ENCODE results near the gene EPSTI1.

The EPSTI1 gene

DNA sequence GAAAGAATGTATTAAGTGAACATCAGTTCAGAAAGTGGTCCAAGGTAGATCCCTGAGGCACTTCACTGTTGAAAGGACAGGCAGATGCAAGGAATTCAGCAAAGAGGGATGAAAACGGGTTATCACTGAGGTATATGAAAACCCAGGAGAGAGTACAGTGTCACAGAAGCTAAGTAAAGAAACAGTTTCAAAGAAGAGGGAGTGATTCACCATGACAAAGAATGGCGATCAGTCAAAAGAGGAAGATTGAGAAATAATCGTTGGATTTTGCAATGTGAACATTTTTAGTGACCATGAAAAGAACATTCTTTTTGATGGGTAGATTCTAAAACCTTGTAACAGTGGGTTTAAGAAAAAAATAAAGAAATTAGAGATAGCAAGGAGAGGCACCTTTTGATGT is 99.3 kb downstream of the EPSTI1 start:
- Histone ChIP-seq H3K36me3 (ENCODE audit: insufficient read depth, low read length) (no peaks in the 10 kb centered on the region), H3K27me3 (ENCODE audit: insufficient read depth, low read length) (no peaks in the 10 kb centered on the region), H3K79me2 (ENCODE audit: insufficient read depth, low read length) (no peaks in the 10 kb centered on the region), H3K9me3 (ENCODE audit: low read length) (no peaks in the 10 kb centered on the region), H3K4me1 (ENCODE audit: insufficient read depth, low read length, severe bottlenecking) (no peaks in the 10 kb centered on the region), H3K27ac (ENCODE audit: low read depth, low read length, poor library complexity, severe bottlenecking) (no peak overlapping the region), H2AFZ (ENCODE audit: low read length) (no peak overlapping the region), H3K4me3 (ENCODE audit: low read depth, low read length, poor library complexity, severe bottlenecking) (no peak overlapping the region), H3K9me2 (ENCODE audit: low read depth, low read length) (no peaks in the 10 kb centered on the region), H3F3A (ENCODE audit: insufficient read depth, low read length) (no peaks in the 10 kb centered on the region), H4K20me1 (ENCODE audit: insufficient read depth, low read length) (no peaks in the 10 kb centered on the region), H3K9ac (ENCODE audit: low read length) (no peak overlapping the region), H3K4me2 (ENCODE audit: low read length) (no peak overlapping the region)
- TF ChIP-seq EZH2 (IDR thresholded peaks at IDR 0.05; ENCODE audit: borderline replicate concordance, low read length), result no peak
- TF ChIP-seq, protein P1, sequence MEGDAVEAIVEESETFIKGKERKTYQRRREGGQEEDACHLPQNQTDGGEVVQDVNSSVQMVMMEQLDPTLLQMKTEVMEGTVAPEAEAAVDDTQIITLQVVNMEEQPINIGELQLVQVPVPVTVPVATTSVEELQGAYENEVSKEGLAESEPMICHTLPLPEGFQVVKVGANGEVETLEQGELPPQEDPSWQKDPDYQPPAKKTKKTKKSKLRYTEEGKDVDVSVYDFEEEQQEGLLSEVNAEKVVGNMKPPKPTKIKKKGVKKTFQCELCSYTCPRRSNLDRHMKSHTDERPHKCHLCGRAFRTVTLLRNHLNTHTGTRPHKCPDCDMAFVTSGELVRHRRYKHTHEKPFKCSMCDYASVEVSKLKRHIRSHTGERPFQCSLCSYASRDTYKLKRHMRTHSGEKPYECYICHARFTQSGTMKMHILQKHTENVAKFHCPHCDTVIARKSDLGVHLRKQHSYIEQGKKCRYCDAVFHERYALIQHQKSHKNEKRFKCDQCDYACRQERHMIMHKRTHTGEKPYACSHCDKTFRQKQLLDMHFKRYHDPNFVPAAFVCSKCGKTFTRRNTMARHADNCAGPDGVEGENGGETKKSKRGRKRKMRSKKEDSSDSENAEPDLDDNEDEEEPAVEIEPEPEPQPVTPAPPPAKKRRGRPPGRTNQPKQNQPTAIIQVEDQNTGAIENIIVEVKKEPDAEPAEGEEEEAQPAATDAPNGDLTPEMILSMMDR (IDR thresholded peaks at IDR 0.05; ENCODE audit: low read length), result no peak

DNA sequence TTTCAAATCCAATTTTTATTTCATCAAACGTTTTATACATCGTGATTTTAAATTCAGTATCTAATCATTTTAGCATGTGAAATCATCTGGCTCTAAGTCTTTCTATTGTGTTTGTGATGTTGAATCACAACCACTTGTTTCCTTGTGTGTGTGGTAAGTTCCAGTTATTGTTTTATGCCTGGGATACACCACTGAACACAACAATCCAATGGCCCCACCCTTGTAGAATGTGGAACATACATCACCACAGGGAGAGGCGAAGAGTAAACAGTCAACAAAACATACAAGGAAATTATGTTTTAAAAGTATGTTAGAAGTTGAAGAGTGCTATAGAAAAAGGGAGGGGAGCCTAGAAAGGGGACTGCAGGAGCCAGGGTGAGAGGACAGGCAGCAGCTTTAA is 100.5 kb downstream of the EPSTI1 start:
- no peak overlapping the region for H3K4me2 ChIP-seq (ENCODE audit: low read length)

DNA sequence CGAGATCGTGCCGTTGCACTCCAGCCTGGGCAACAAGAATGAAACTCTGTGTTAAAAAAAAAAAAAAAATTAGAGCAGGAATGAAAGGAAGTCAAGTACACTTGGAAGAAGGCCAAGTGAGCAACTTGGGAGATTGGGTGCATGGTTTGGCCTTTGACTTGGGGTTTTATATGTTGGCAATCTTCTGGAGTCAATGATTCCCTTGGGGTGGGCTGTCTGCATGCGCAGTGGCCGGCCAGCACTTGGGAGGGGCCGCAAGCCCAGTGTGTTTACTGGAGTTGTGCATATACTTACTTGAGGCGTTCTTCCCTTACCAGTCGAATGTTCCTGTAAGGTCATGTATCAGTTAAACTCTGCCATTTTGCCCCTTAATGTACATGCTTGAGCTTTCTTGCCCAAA is 106.7 kb downstream of the EPSTI1 start:
- H3K4me2 ChIP-seq (ENCODE audit: low read length), result no peak overlapping the region
- no peaks in the 10 kb centered on the region for H3K9me2 ChIP-seq (ENCODE audit: low read depth, low read length)
- H3K4me1 ChIP-seq (ENCODE audit: insufficient read depth, low read length, severe bottlenecking), result no peaks in the 10 kb centered on the region
- H3K9ac ChIP-seq (ENCODE audit: low read length), result no peak overlapping the region
- H2AFZ ChIP-seq (ENCODE audit: low read length), result no peak overlapping the region
- no peaks in the 10 kb centered on the region for H3K27me3 ChIP-seq (ENCODE audit: insufficient read depth, low read length)
- no peak overlapping the region for H3K27ac ChIP-seq (ENCODE audit: low read depth, low read length, poor library complexity, severe bottlenecking)
- H3K9me3 ChIP-seq (ENCODE audit: low read length), result no peaks in the 10 kb centered on the region
- no peak for TF ChIP-seq EZH2 (IDR thresholded peaks at IDR 0.05; ENCODE audit: borderline replicate concordance, low read length)
- TF ChIP-seq, protein P1 (IDR thresholded peaks at IDR 0.05; ENCODE audit: low read length), result no peak
- H3K79me2 ChIP-seq (ENCODE audit: insufficient read depth, low read length), result no peaks in the 10 kb centered on the region
- H3K36me3 ChIP-seq (ENCODE audit: insufficient read depth, low read length), result no peaks in the 10 kb centered on the region
- no peak overlapping the region for H3K4me3 ChIP-seq (ENCODE audit: low read depth, low read length, poor library complexity, severe bottlenecking)
- no peaks in the 10 kb centered on the region for H3F3A ChIP-seq (ENCODE audit: insufficient read depth, low read length)
- no peaks in the 10 kb centered on the region for H4K20me1 ChIP-seq (ENCODE audit: insufficient read depth, low read length)

More for the DNA sequence above, 100.5 kb downstream of the EPSTI1 start:
- no peaks in the 10 kb centered on the region for H3F3A ChIP-seq (ENCODE audit: insufficient read depth, low read length)
- TF ChIP-seq, protein P1 (IDR thresholded peaks at IDR 0.05; ENCODE audit: low read length), result no peak
- TF ChIP-seq EZH2 (IDR thresholded peaks at IDR 0.05; ENCODE audit: borderline replicate concordance, low read length), result no peak
- no peaks in the 10 kb centered on the region for H3K9me3 ChIP-seq (ENCODE audit: low read length)
- no peaks in the 10 kb centered on the region for H3K79me2 ChIP-seq (ENCODE audit: insufficient read depth, low read length)
- H3K27ac ChIP-seq (ENCODE audit: low read depth, low read length, poor library complexity, severe bottlenecking), result no peak overlapping the region
- no peak overlapping the region for H2AFZ ChIP-seq (ENCODE audit: low read length)
- H3K27me3 ChIP-seq (ENCODE audit: insufficient read depth, low read length), result no peaks in the 10 kb centered on the region
- H4K20me1 ChIP-seq (ENCODE audit: insufficient read depth, low read length), result no peaks in the 10 kb centered on the region
- H3K4me1 ChIP-seq (ENCODE audit: insufficient read depth, low read length, severe bottlenecking), result no peaks in the 10 kb centered on the region
- H3K9ac ChIP-seq (ENCODE audit: low read length), result no peak overlapping the region
- no peak overlapping the region for H3K4me3 ChIP-seq (ENCODE audit: low read depth, low read length, poor library complexity, severe bottlenecking)
- no peaks in the 10 kb centered on the region for H3K36me3 ChIP-seq (ENCODE audit: insufficient read depth, low read length)
- H3K9me2 ChIP-seq (ENCODE audit: low read depth, low read length), result no peaks in the 10 kb centered on the region
